CD4-positive, alpha-beta T cell treated with Interleukin-17A for 1 hour (primary cell): ENCODE data around the gene RAVER1.
"Not testable (repeated sequence)": the region's sequence is repeated elsewhere in the genome, so short reads cannot be mapped to it uniquely, and the experiment has no call there.

Experiments used
- DNase-seq: peaks from one replicate; pipeline ENCODE4 v3.0.0-alpha.2; 2020

RAVER1 gene

GRCh38 chr19:10339977-10340376, 6.6 kb upstream of the RAVER1 start:
- DNase-seq, result peak; percentile 20

DNA sequence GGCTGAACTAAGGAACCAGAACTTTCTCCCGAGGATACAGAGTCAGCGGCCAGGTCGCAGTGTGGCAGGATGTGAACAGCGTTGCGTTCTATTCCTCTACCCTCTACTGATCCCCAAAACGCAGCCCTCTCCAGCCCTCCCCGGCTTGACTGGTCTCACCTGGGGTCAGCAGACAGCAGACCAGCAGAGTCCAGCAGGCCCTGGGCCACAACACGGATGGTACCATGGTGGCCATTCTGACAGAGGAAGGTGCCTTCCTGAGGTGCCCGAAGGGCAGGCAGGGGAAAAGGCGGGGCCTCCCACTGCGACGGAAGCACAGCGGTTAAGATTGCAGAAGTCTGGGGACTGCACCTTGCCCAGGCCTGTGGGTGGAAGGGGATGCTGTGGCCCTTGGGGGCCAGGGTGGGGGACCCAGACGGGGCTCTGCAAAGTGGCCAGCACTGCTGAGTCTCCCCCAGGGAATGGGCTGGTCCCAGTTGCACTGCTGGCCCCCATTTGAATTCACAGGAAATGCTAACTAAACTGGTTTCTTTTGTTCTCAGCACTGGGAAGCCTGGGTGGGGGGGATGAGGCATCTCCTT, 6.1 kb upstream of the RAVER1 start, which contains the start of gene ICAM3:
Gene ICAM3, minus strand, starts transcription at position 245 of the 581 bp plus-strand sequence. Its CDS starts 10 bp downstream, at position 235.
- DNase-seq, result peak; percentile 63

DNA sequence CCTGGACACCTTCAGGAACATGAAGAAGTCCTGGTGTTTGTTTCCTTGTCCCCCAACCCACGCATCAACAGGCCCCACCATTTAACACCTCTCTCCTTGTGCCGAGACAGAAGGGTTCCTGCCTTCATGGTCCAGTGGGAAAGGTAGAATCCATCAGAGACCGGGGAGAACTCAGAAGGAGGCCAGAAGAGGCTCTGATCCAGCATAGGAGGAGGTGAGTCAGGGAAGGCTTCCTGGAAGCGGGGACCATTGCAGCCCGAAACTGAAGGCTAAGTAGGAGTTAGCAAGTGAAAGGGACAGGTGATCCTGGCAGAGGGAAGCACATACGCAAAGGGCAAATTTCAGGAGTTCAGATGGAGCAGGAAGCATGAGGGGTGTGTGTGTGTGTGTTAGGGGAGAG, 5.6 kb upstream of the RAVER1 start:
- DNase-seq, result no peak

DNA sequence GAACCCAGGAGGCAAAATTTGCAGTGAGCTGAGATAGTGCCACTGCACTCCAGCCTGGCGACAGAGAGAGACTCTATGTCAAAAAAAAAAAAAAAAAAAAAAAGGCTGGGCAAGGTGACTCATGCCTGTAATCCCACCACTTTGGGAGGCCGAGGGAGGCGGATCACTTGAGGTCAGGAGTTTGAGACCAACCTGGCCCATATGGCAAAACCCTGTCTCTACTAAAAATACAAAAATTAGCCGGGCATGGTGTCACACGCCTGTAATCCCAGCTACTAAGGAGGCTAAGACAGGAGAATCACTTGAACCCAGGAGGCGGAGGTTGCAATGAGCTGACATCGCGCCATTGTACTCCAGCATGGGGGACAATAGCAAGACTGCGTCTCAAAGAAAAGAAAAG, 3.4 kb upstream of the RAVER1 start:
- DNase-seq, result not testable (repeated sequence)

- DNase-seq, result no peak
Observed at GRCh38 chr19:10335352-10335985, 2.1 kb upstream of the RAVER1 start.

DNA sequence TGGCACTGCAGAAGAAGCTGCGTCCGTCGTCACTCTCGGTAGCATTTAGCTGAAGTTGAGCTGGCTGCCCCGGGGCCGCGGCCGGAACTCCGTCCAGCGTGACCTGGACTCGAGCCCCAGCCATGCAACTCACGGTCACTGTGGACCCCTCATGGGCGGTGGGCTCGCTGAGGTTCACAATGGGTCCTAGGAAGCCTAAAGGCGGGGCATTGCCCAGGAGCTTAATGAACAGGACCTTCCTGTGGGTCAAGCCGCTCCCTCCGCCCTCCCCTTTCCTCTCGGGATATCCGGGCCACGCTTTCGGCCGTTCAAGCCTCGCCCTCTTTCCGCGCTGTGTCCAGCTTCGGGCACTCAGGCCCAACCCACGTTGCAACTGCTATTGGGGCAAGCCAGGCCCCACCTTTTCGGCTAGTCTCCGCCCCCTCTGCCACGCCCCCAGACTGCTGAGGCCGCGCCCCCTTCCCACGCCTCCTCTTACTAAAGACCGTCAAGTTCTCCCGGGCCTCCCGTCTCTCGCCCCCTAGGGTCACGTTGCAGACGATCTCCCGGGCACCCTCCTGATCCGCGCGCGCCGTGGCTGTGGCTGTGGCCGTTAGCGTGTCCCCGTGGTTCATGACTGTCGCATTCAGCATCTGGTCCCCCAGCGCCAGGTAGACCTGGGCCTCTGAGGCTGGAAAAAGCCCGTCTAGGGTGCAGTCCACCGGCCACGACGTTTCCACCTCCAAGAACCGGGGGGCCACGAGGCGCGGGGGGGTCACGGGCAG, 1.4 kb upstream of the RAVER1 start:
- DNase-seq, result peak; percentile 28

GRCh38 chr19:10333758-10334587, 644 bp upstream of the RAVER1 start:
- no peak for DNase-seq

- DNase-seq, result no peak
Observed at GRCh38 chr19:10332158-10332964, 968 bp downstream of the RAVER1 start.

DNA sequence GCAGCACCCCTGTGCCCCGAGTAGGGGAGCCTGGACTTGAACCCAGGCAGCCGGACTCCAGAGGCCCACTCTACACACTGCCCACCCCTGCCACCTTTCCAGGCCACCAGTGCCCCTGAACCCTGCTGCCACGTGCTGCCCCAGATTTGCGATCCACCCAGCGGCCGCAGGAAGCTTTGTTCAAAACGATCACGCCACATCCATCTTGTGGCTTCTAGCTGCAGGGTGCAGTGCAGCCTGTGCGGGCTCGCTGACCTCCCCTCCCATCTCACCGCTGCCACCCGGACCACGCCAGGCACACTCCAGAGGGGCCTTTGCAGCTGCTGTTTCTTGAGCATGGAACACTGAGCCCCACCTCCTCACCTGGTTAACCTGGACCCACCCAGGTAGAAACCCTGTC, 3.8 kb downstream of the RAVER1 start:
- no peak for DNase-seq

DNA sequence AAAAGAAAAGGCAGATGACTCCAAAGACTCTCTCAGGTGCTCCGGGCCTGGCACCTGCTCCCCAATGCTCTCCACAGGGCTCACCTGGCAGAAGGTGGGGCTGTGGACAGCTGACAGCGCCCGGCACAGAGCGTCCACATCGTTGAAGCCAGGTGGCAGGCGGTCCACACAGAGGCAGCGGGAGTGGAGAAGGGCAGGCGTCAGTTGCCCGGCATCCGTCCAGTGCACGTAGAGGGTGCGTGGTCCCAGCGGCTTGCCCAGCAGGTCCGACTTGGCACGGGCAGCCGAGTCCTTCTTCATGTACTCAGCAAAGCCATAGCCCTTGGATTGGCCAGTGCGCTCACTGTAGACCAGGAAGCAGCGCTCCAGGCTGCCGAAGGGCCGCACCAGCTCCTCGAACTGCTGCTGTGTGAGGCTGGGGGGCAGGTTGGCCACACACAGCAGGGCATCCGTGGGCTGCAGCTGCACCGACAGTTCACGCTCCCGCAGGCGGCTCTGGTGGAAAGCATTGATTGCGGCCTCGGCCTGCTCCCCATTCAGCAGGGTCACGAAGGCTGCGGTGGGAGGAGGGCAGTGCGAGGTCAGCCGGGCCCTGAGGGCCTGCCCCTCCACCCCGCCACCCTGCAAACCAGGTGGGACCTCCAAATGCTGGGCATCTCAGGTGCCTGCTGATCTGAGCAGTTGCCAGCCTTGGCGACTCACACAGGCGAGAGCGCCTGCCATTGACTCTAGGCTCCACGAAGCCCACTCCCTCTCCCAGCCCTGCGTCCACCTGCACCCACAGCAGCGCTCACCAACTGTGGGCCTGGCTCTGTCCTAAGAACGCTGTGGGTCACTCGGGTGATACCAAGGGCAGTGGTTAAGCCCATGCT, 4.5 kb downstream of the RAVER1 start:
- no peak for DNase-seq

- no peak for DNase-seq
Observed at GRCh38 chr19:10327793-10328192, 5.5 kb downstream of the RAVER1 start.

DNA sequence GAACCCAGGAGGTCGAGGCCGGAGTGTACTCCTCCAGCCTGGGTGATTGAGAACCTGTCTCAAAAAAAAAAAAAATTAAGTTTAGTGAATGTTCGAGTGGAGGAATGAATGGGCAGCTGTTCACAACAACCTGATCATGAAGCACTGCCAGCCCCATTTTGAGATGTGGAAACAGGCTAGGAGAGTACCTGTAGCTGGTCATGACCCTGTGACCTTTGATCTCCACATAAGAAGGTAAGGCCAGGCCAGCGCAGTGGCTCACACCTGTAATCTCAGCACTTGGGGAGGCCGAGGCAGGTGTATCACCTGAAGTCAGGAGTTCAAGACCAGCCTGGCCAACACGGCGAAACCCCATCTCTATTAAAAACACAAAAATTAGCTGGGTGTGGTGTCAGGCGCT, 7.6 kb downstream of the RAVER1 start:
- DNase-seq, result no peak

DNA sequence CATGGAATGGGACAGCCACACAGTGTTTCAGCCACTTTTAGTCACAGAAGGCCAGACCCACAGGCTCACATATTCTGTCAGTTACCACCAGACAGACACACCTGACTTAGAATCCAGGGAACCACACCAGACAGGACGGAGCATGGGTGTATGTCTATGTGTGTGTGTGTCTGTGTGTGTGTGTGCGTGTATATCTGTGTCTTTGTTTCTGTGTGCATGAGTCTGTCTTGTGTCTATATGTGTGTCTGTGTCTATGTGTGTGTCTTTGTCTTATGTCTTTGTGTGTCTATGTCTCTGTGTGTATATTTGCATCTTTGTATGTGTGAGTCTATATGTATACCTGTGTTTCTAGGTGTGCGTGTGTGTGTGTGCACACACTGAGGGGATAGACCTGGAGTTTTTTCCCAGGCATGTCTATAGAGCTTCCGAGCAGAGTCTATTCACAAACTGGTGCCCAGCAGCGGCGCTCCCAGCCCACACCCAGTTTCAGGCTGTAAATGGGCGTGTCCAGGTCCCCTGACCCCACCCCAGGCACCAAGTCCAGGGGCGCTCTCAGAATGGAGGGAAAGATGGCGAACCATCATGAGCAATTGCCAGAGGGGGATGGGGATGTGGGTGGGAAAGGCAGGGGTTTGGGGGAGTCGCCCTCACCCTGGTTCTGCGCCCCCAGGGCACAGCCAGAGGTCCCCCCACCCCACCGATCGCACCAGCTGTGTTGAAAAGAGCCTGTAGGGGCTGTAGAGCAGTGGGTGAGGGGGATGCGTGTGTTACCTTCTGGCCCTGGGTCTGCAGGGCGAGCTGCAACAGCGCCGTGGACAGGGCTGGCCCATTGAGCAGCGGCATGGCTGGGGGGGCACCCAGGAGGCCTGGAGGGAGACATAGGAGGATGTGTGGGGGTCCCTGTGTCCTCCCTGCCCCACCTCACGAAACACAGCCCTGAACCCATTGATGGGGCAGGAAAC, 11.2 kb downstream of the RAVER1 start:
- no peak for DNase-seq

- DNase-seq, result no peak
Observed at GRCh38 chr19:10321417-10321797, 11.9 kb downstream of the RAVER1 start.

GRCh38 chr19:10320602-10321416, 12.5 kb downstream of the RAVER1 start:
- DNase-seq, result no peak

GRCh38 chr19:10318807-10319682, 14.3 kb downstream of the RAVER1 start:
- DNase-seq, result no peak

GRCh38 chr19:10317857-10318462, 15.4 kb downstream of the RAVER1 start:
- no peak for DNase-seq
